Endothelial cell of umbilical vein (primary cell): ENCODE measurements around the gene SLC51B. TPM values are rescaled to one million over a fixed set of nuclear protein-coding genes. Genes with fewer than 3 reads are reported as not detected.
A peak's percentile ranks its signal among the peaks of the same experiment; 100 is the strongest.

Experiments
- BruUV-seq: library from RNA; stranded (reverse); fragments of 400-500 nt; replicated peaks from 2 replicates; lab custom pipeline; 2021; lab: Mats Ljungman, UMichigan
- CTCF ChIA-PET: fragments of 300-600, 350-600 bp; sonication (Branson Sonifier 250); formaldehyde crosslinking; loops from one replicate; lab custom pipeline; 2021; ENCODE audit warnings: antibody characterized with exemption, inconsistent platforms; lab: Charles Lee
- POLR2A ChIA-PET: fragments of 300-600, 350-600 bp; sonication (Branson Sonifier 250); formaldehyde crosslinking; loops from one replicate; lab custom pipeline; 2021; ENCODE audit warnings: antibody characterized with exemption, inconsistent platforms; lab: Charles Lee
- DNase-seq: peaks from one replicate; pipeline ENCODE4 v3.0.0-alpha.2; 2011; ENCODE audit warnings: low read depth, low spot score
- FAIRE-seq: peaks from 2 replicates; lab custom pipeline; 2011; peaks lifted over from hg19 to GRCh38; lab: Jason Lieb, UNC
- H2AFZ ChIP-seq: 2 replicates; pipeline ENCODE4 v1.6.0; 2012; ENCODE audit warnings: low read depth, low read length, control low read depth, inconsistent platforms
- H3K27ac ChIP-seq: 2 replicates; pipeline ENCODE4 v1.5.1; 2011; ENCODE audit warnings: low read depth, mild to moderate bottlenecking, control low read depth, low read length, moderate library complexity; ENCODE audit not compliant: insufficient read depth
- H3K27me3 ChIP-seq, 2 experiments: 2 replicates each; pipeline versions ENCODE4 v1.6.0 to v1.6.1; 2011; ENCODE audit warnings: low read length in 2 of 2, mixed read lengths in 1 of 2; ENCODE audit not compliant: control insufficient read depth in 2 of 2, insufficient read depth in 2 of 2
- H3K36me3 ChIP-seq, 2 experiments: 2 replicates in 1 of 2; 3 replicates in 1 of 2; pipeline ENCODE4 v1.5.1; 2011; ENCODE audit warnings: low read length in 2 of 2, mild to moderate bottlenecking in 1 of 2, moderate library complexity in 1 of 2; ENCODE audit not compliant: control insufficient read depth in 2 of 2, insufficient read depth in 2 of 2; ENCODE audit errors: extremely low read depth in 1 of 2
- H3K4me1 ChIP-seq: 3 replicates; pipeline ENCODE4 v1.5.1; 2011; ENCODE audit warnings: mild to moderate bottlenecking, low read length; ENCODE audit not compliant: control insufficient read depth, insufficient read depth; ENCODE audit errors: extremely low read depth
- H3K4me2 ChIP-seq: 2 replicates; pipeline ENCODE4 v1.6.1; 2011; ENCODE audit warnings: low read length, control low read depth, mixed read lengths; ENCODE audit not compliant: insufficient read depth
- H3K4me3 ChIP-seq, 3 experiments: fragments of 200-600 bp in 1 of 3; sonication (generic), shearing (Covaris generic) in 1 of 3; replicated peaks in 1 of 3; 2 replicates each; pipeline ENCODE4 v1.5.1; 2011 to 2016; ENCODE audit warnings: control low read depth in 3 of 3, low read length in 3 of 3, mild to moderate bottlenecking in 2 of 3, inconsistent platforms in 1 of 3, low read depth in 1 of 3, moderate library complexity in 1 of 3; ENCODE audit not compliant: insufficient read depth in 1 of 3
- H3K79me2 ChIP-seq: 2 replicates; pipeline ENCODE4 v1.6.0; 2012; ENCODE audit warnings: low read length, inconsistent platforms; ENCODE audit not compliant: control insufficient read depth, insufficient read depth
- H3K9ac ChIP-seq: replicated peaks from 2 replicates; pipeline ENCODE3; 2011; ENCODE audit warnings: low read length, control low read depth; ENCODE audit not compliant: insufficient read depth; ENCODE audit errors: extremely low read depth
- H3K9me1 ChIP-seq: replicated peaks from 3 replicates; pipeline ENCODE4 v1.6.0; 2011; ENCODE audit warnings: mild to moderate bottlenecking, low read length; ENCODE audit not compliant: control insufficient read depth, insufficient read depth; ENCODE audit errors: extremely low read depth
- H3K9me3 ChIP-seq: replicated peaks from 2 replicates; pipeline ENCODE4 v1.5.1; 2012; ENCODE audit warnings: low read length, inconsistent platforms; ENCODE audit not compliant: control insufficient read depth, insufficient read depth
- H4K20me1 ChIP-seq: replicated peaks from 2 replicates; pipeline ENCODE3; 2011; ENCODE audit warnings: mild to moderate bottlenecking, low read length; ENCODE audit not compliant: control insufficient read depth, insufficient read depth; ENCODE audit errors: extremely low read depth
- FOS ChIP-seq: IDR thresholded peaks from 2 replicates; pipeline ENCODE4 v1.6.1; 2011; ENCODE audit warnings: mild to moderate bottlenecking, low read length, moderate library complexity, borderline replicate concordance; ENCODE audit not compliant: insufficient read depth
- GATA2 ChIP-seq: IDR thresholded peaks from 2 replicates; pipeline ENCODE4 v1.7.0; 2011; ENCODE audit warnings: low read depth, mild to moderate bottlenecking, moderate library complexity, mixed read lengths, low read length; ENCODE audit not compliant: insufficient read length, insufficient read depth
- MYC ChIP-seq: IDR thresholded peaks from one replicate; pipeline ENCODE4 v1.6.1; 2011; ENCODE audit warnings: mild to moderate bottlenecking, low read depth, low read length
- POLR2A ChIP-seq: IDR thresholded peaks from 2 replicates; pipeline ENCODE4 v1.6.1; 2012; ENCODE audit warnings: low read depth, mild to moderate bottlenecking, control low read depth, low read length
- POLR2AphosphoS5 ChIP-seq: IDR thresholded peaks from 2 replicates; pipeline ENCODE4 v1.6.1; 2012; ENCODE audit warnings: low read depth, mild to moderate bottlenecking, control low read depth, low read length, moderate library complexity; ENCODE audit not compliant: insufficient read depth
- dilution Hi-C: fragments of 300-500 bp; cut with MboI; formaldehyde crosslinking; loops from one replicate; pipeline ENCODE4 v1.15.0; 2019; ENCODE audit warnings: low sequenced_read_pairs; ENCODE audit not compliant: extremely low pct_ligation_motif_present
- intact Hi-C: fragments of 100-400 bp; cut with micrococcal nuclease; formaldehyde crosslinking; loops from one replicate; pipeline ENCODE4 v1.10.0; 2022
- polyA plus RNA-seq, 4 experiments: library from polyadenylated mRNA; depleted of rRNA in 3 of 4; stranded (reverse) in 3 of 4; unstranded in 1 of 4; fragments of >200 nt; gene quantifications; 2 replicates each; pipeline versions ENCODE4 v1.2.1 to v1.2.3, GENCODE V29; 2011 to 2012; ENCODE audit warnings: missing spikeins in 1 of 4
- total RNA-seq: library from RNA; stranded (reverse); gene quantifications from 2 replicates; pipeline ENCODE4 v1.2.3, GENCODE V29; 2021
- TF ChIP-seq, protein P1 (sequence below): IDR thresholded peaks from 2 replicates; pipeline ENCODE4 v1.6.1; 2011; ENCODE audit not compliant: insufficient read depth, insufficient read length

SLC51B gene
- total and polyA plus RNA-seq, 2 donors (not counting 3 experiments of a cell fraction or from before 2014, with no cell fraction given): not detected

DNA sequence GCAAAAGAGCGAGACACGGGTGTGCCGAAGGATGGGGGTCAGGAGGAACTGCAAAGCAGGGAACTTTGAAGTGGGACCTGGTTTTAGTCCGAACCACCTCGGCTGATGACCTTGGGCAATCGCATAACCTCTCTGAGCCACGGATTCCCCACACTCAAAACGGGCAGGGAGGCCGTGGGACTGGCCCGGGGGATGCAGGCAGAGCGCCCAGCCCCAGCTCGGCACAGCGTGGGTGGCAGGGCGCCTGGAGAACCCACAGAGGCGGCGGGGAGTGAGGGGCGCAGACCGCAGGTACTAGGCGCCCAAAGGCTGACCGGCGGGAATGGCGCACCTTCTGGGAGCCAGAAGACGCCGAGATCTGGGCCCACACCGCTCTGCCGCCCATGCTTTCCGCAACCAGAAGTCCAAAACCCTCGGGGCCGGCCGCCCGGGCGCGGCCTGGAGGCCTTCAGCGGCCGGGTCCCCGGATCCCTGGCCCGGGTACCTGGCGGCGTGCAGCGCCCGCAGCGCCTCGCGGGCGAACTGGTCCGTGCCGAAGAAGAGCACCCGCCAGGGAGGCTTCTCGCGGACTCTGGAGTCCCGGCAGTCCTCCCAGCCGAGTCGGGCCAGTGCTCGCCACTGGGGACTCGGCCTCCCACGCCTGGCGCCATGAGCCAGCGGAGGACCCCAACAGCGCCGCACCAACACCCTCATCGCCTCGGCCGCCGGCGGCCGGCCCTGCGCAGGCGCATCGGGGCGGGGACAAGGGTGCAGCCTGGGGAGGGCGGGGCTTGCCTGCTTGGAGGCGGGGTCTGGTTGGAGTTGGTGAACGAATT is 16.1 kb upstream of the SLC51B start, which contains the start of gene MTFMT:
Gene MTFMT (minus strand): TSS at position 719 of the 815 bp plus-strand sequence. CDS start 26 bp downstream, at position 693.
- Histone ChIP-seq H3K27me3 (no peaks in the 10 kb centered on the region), H3K9me1 (no peaks in the 10 kb centered on the region), H3K4me3 (peak within 1 kb of the TSS; percentile 70 to 81 (median 73)), H2AFZ (peak within 1 kb of the TSS; percentile 78), H3K36me3 (peaks cover 0 to 11% of the 10 kb centered on the region in 2 experiments), H4K20me1 (no peaks in the 10 kb centered on the region), H3K9ac (peak within 1 kb of the TSS; percentile 79), H3K4me1 (peaks cover 8% of the 10 kb centered on the region), H3K27ac (peak within 1 kb of the TSS; percentile 16), H3K9me3 (no peaks in the 10 kb centered on the region), H3K79me2 (peaks cover 12% of the 10 kb centered on the region), H3K4me2 (peak within 1 kb of the TSS; percentile 94)
- TF ChIP-seq MYC (no peak), POLR2AphosphoS5 (peak; percentile 89), POLR2A (peak; percentile 96)
- TF ChIP-seq, protein P1, sequence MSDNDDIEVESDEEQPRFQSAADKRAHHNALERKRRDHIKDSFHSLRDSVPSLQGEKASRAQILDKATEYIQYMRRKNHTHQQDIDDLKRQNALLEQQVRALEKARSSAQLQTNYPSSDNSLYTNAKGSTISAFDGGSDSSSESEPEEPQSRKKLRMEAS: no peak
- CTCF ChIA-PET: no interaction called here
- BruUV-seq: no TSS peak
- intact Hi-C loops: loop anchor here (2.0 kb wide), 1 partner anchor 38 kb away; no protein-coding TSS in a partner anchor
- FAIRE-seq (no peak), DNase-seq (peak; percentile 80)
- POLR2A ChIA-PET: no interaction called here
- dilution Hi-C loops: no loop called here

DNA sequence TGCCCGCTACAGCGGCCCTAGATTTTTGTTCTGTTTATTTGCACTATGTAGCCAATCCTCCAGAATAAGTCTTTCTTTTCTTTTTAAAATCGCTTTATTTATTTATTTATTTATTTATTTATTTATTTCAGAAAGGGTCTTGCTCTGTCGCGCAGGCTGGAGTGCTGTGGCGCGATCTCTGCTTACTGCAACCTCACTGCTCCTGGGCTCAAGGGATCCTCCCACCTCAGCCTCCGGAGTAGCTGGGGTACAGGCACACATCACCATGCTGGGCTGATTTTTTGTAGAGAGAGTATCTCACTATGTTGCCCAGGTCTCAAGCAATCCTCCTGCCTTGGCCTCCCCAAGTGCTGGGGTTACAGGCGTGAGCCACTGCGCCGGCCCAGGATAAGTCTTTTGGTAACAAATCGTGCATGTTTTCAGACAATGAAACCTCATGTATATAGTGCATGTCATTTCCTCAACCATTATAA is 15.4 kb upstream of the SLC51B start:
- peaks cover 0 to 11% of the 10 kb centered on the region in 2 experiments for H3K36me3 ChIP-seq
- H3K4me1 ChIP-seq: peaks cover 8% of the 10 kb centered on the region
- DNase-seq (no peak), FAIRE-seq (no peak)
- TF ChIP-seq GATA2: no peak
- no peak for TF ChIP-seq POLR2A
- TF ChIP-seq FOS: no peak
- no peaks in the 10 kb centered on the region for H4K20me1 ChIP-seq
- H3K9me3 ChIP-seq: no peaks in the 10 kb centered on the region
- H3K4me3 ChIP-seq: peak overlapping the region in 1 of 3 experiments; percentile 70
- H3K4me2 ChIP-seq: no peak overlapping the region
- CTCF ChIA-PET: no interaction called here
- H3K9ac ChIP-seq: no peak overlapping the region
- H2AFZ ChIP-seq: no peak overlapping the region
- dilution Hi-C loops: no loop called here
- no peak overlapping the region for H3K27ac ChIP-seq
- H3K9me1 ChIP-seq: no peaks in the 10 kb centered on the region
- H3K79me2 ChIP-seq: peaks cover 12% of the 10 kb centered on the region
- intact Hi-C loops: loop anchor here (2.0 kb wide), 1 partner anchor 39 kb away; no protein-coding TSS in a partner anchor
- no TSS peak for BruUV-seq
- POLR2A ChIA-PET: no interaction called here
- H3K27me3 ChIP-seq: no peaks in the 10 kb centered on the region
